ENCODE measurements around the gene ELFN1.
"Not testable (repeated sequence)": the region's sequence is repeated elsewhere in the genome, so short reads cannot be mapped to it uniquely, and the experiment has no call there.

ELFN1 gene

DNA sequence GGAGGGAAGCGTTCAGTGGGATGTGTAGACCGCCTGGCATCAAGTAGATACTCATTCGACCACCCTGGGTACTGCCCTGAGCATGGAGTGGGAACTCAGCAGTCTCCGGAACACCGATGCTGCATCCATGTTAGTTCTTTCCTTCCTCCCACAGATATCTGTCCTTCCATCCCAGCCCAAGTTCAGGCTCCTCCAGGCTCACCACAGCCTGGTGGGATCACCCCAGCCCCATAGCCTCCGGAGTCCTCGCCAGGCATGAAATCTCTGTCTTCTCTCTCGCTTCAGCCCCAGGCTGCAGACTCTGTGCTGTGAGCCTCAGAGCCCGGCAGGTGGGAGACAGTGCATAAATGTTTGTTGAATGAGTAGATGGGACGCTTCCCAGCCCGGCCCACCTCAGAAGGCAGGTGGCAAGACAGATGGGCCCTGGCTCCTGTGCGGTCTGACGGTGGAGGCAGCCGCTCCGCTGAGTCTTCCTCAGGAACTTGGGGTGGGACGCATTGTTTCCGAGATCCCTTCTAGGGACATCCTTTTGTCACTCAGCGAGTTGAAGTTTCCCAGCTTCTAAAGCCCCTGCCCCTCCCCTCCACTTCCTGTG lies 42.9 kb downstream of the ELFN1 start:
- DNase-seq = no peak

DNA sequence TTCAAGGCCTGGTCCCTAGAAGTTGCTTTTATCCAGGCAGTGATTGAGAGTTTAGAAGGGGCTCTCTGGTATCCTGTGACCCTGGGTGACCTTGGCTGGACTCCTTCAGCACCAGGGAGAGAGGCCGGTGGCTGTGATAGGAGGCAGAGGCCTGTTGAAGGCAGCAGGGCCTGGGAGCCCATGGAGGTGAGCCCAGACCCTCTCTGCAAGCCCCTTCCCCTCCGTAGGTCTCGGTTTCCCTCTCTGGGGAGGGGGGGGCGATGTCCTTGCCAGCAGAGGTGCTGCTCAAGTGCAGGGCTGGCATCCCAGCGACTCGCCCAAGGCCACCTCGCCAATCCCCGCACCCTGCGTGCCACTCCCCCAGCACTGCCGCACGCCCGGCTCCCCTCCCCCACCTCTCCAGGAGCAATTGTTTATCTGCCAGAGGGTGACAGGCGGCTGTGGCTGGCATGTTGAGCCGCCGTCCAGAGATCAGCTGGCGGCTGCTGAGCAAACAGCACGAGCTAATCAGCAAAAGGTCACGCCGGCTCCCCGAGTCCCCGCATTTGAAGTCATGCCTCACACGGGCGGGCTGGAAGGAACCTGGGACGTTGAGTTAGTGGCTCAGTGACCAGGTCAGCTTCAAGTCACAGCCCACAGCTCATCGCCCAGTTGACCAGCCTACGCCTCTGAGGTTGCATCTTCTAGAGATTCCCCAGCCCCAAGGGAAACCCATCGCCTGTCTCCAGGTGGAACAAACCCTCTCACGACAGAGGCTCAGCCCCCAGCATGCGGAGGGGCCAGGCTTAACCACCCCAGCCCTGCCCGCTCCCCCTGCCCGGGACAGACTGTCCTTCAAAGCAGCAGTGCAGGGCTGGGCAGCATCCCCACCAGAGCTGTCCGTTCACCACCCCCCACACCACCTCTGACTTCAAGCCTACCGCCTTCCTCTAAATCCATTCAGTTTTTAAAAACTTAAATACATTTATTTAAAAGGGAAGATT lies 43.7 kb downstream of the ELFN1 start:
- no peak for DNase-seq

DNA sequence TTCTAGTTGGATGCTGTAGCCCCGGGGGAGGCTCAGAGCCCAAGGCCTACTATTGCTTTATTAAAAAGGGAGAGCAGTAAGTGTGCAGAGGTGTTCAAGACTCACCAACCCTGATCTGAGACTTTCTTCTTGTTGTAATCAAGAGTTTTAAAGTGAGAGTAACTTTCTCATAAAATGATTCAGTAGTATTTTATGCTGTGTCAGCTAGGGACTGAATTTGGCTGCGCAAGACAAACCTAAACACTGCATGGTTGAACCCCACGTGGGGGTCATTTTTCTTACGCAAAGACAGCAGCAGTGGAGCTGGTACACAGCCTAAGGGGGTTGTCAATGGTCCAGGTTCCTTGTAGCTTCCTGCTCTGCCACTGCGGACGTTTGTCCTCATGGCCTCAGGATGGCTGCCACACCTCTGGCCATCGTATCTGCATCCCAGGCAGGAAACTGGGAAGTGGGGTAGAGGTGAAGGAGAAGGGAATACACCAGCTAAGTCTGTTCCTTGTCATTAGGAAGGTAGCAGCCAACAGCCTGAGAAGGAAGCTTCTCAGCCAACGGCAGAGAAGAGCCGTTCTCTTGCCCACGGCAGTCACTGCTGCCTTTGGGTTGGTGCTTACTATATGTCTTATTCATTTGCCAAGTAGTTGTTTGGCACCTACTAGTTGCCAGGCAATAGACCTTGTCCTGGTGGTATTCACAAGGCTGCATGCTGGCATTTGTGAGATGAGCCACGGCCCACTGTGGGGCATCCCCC lies 44.7 kb downstream of the ELFN1 start:
- DNase-seq = no peak

DNA sequence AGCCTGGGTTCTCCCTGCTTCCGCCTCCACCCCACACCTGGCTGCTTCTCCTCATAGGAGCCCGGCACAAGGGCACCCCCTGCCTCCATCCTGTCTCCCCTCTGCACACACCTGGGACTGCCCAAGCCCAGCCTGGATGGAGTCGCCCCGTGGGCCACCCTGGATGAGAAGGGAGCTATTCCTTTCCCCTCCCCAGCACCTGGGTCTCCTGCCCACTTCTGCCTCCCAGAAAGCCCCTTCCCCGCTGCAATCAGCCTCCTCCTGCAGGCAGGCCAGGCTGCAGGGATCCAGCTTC lies 45.2 kb downstream of the ELFN1 start:
- no peak for DNase-seq

DNA sequence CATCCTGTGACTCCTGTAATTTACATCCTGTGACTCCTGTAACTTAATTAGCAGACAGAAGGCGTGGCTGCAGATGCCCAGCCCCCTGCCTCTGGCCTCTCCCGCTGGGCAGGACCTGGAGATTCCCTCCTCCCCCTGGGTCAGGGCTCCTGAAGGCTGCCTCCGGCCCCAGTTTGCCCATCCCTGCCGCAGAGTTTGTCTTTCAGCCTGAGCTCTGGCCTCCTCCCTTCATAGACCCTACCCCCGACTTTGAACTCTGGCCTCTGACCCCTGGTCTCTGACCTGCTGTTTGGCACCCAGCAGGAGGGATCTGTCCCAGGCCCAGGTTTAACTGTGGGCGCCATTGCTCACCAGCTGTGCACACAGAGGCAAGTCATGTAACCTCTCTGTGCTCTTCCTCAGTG lies 45.6 kb downstream of the ELFN1 start:
- no peak for DNase-seq

DNA sequence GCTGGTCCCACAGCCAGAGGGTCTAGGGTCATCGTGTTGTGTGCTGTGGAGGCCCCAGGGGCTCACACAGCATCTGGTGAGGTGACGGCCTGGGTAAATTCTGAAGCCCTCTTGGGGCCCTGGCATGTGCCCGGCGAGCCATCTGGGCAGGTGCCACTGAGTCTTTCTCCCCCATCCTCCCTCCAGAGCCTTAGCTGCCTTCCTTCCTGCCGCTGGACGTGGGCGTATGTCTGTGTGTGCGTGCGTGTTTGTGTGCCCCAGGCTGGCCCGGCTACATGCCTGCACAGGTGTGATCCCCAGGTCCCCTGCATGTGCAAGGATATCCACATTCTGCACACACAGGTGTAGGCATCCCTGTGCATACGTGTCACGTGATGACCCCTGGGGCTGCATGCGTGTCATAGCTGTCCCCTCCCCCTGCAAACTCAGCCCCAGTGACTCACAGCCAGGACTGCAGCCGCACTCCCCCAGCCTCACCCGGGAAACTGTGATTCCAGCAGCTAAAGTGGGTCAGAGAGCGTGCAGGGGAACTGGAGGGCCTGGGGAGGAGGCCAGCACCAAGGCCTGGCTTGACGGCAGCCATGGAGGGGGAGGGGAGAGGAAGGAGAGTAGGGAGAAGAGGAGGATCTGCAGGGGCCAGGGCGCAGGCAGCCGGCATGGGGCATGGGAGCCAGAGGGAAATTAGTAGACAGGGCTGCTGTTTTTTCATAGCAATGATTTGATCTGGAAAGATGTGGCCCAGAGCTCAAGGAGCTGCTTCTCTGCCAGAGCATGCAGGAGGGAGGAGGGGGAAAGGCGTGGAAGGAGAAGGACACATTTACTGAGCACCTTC lies 46.4 kb downstream of the ELFN1 start:
- no peak for DNase-seq

DNA sequence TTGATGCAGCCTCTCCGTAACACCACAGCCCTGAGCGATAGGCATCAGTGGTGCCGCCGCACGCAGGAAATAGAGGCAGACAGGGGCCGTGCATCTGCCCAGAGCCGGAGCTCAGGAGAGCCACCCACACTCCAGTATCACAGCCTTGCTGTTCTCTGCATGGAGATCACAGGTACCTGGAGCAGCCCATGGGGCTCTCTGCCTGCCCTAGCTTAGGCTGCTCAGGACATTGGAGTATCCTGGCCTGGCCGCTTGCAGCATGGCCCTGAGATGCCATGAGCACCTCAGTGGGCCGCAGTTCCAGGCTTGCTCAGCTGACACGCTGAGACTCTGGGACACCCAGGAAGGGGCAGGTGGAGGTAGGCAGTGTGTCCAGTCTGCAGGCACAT lies 47.0 kb downstream of the ELFN1 start:
- no peak for DNase-seq

DNA sequence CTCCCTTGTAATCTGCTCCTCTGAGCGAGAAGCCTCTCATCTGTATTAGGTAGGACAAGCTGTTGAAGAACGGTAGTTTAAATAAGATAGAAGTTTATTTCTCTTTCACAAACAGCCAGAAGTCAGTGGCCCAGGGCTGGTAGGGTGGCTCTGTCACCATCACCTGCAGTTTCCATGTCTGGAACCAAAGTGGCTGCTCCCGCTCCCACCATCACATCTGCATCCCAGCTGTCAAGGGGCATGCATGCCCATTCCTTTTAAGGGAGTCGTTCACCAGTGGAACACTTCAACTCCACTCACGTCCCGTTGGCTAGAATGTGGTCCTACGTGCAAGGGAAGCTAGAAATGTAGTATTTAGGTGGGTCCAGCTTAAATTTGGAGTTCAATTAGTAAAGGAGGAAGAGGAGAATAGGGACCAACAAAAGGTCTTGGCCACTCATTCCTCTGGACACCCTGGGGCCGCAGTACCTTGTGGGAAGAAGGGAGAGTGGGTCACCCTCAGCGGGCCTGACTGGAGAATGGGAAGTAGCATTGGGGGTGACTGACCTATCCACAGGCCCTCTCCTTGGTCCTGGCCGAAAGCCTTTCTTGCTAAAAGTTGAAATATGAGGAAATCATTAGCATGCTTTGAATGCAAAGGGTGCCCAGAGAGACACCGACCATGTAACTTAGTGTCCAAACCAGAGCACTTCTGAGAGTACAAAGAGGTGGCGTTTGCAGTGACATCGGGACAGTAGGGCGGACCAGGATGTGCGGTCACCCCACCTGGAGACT lies 48.0 kb downstream of the ELFN1 start:
- no peak for DNase-seq

DNA sequence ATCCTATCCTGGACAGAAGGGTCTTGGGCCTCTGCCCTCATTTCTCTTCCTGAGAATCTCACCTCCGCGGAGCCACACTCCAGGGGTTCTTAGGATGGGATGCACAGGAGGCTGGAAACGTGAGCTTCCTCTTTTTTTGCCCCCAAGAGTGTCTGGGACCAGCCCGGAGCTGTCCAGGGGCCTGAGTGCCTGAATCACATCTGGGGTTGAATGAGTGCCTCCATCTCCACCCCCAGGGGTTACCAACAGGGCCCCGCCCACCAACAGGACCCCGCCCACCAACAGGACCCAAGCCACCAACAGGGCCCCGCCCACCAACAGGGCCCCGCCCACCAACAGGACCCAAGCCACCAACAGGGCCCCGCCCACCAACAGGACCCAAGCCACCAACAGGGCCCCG lies 48.8 kb downstream of the ELFN1 start:
- DNase-seq = not testable (repeated sequence)

DNA sequence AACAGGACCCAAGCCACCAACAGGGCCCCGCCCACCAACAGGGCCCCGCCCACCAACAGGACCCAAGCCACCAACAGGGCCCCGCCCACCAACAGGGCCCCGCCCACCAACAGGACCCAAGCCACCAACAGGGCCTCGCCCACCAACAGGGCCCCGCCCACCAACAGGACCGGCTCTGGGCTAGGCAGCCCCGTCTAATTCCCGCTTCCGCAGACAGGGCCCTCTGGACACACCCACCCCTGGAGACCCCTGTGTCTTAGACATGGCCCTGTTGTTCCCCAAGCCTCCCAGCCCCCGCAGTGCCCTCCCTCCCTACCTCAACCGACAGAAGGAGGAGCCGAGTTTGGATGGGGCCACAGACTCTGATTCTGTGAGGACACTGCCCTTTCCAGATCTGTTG lies 49.2 kb downstream of the ELFN1 start:
- not testable (repeated sequence) for DNase-seq

DNA sequence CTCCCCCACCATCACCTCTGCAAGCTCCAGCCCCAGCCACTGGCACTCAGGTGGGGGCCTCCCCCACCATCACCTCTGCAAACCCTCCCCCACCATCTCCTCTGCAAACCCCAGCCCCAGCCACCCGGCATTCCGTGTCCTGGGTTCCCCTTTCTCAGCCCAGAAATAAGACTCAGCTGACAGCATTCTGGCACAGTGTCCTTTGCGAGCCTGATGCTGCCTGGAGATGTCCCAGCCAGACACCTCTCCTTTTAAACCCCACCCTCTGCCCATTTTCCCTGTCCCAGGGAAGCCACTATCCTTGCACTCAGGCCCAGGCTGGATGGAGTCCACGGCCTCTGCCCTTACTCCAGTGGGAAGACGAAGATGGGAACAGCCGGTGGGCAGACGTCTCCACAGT lies 49.8 kb downstream of the ELFN1 start:
- no peak for DNase-seq

DNA sequence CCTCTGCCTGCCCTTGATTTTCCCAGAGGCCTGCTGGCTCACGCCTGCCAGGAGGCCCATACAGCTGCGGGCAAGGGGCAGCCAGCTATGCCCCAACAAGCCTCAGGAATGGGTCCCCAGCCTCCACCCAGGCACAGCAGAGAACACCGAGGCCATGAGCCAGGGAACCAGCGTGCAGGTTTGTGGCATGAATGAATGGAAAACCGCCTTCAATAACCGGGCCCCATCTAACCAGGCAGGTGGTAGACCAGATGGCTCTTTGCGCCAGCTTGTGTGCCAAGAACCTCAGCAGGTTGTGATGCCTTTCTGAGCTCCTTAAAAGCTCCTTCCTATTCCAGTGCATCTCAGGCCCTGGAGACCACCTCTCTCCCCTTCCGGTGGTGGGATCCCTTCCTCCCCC lies 50.2 kb downstream of the ELFN1 start:
- no peak for DNase-seq

DNA sequence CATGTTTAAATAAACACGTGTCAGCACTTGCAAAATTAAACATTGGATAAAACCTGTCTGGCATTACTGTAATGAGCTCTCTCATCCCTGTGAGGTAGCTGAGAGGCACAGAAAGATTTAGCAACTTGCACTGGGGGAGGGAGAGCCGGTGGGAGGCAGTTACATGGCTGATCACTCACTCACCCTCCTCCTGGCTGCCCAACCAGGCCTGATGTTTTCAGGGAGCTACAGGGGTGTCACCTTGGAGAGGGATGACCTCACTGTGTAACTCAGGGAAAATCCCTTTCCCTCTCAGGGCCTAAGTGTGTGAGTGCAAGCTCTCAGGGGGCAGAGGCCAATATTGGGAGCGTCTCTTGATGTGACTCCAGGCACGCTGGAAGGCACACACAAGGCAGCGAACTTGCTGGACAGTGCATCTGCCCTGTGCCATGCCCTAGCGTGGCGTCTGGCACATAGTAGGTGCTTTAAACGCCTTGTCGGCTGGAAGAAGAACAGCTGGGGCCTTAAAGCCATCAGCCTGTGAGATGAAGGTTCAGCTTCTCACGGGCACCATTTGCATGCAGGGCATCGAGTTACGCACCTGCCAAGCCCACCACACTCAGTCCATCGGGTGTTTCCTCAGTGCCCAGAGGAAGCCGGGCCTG lies 51.1 kb downstream of the ELFN1 start:
- DNase-seq = no peak

DNA sequence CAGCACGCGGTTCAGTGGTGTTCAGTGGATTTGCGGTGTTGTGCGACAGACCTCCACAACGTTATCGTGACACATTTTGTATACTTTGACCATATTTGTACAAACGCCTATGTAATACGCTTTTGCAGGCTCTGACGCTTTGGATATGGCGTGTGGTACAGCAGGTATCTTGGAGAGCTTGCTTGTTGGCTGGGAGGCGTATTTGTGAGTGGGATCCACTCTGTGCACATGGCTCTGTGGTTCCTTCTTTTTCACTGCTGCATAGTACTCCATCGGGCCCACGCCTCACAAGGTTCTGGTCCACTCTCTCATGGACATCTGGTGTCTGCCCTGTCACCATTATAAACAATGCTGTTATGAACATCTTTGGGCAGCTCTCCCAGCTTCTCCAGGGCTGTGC lies 53.2 kb downstream of the ELFN1 start:
- DNase-seq = no peak

DNA sequence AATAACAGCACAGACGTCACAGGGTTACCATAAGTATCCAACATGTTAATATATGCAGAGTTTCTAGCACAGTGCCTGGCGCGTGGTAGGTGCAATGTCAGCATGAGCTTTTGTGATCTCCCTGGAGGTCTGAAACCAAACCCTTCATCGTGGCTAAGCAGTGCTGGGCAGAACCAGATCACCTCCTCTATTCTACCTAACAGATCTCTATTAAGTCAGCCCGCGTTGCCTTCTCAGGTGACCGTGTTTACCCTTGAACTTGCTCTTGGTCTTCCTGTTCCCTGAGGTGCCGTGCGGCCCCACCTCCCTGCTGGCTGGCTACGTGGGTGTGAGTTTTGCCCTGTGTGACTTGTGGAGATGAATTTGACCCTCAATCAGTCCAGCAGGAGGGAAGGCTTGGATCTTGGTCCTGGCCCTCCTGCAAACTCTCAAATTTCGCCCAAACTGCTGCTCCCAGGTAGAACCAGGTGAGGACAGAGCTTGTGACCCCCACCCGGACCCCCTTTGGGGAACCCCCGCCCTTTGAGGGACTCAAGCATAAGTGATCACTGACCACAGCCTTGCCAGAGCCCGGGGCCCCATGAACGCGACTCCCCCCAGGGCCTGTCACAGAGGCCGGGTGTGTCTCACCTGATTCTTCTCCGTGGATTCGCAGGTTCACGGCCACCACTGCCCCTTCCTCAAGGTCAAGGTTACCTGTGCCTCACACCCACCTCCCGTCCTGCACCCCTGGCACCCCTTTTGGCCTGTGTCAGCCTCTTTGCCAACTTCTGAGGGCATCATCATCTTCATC lies 54.2 kb downstream of the ELFN1 start:
- DNase-seq = no peak

DNA sequence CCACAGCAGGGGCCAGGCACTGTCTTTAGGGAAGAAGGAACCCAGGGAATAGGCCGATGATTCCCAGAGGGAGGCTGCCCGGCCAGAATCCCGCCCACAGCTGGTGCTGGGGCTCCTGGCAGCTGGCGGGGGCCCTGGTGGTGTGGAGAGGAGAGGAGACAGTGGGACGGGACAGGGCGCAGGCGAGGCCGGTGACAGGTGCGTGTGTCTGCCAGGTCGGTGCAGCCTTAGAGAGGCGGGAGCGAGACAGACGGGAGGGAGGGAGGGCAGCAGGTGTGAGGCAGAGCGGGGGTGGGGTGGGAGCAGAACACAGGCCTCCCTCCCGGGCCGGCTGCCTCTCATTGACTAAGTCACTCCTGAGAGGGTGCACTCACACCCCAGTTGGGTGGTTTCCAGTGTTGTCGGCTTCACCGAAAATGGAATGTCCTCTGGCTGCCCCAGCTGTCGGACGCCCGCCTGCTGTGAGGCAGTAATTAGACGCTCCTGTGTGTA lies 55.2 kb downstream of the ELFN1 start:
- DNase-seq = no peak

DNA sequence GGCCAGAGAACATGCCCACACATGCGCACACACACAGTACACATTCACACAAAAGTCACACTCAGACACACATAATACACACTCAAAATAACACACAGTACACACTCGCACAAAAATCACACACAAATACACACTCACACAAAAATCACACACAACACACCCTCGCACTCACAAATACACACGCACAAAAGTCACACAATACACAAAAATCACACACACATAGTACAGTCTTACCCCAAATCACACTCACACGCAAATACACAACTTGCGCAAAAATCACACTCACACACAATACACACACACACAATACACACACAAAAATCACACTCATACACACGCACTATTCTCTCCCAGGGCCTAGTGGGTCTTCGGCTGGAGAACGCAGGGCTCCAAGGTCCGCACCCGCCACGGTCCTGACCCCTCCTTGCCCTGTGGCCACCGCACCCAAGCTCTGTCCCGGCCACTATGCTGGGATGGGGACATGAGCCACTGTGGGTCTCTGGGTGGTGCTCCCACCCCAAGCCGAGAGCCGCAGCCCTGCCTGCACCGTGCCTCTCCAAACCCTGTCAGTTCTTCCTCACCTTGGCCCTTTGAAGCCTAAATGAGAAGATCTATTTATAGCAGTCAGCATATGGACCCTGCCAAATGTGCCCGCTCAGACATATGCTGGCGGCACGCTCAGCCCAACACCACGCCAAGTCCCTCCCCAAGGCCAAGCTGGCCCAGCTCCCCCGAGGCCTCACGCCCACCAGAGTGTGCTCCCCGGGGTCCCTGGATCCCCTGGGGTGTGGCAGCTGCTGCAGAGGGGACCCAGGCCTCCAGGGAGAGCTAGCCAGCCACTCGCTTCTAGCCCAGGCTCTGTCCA lies 55.9 kb downstream of the ELFN1 start:
- DNase-seq = no peak

DNA sequence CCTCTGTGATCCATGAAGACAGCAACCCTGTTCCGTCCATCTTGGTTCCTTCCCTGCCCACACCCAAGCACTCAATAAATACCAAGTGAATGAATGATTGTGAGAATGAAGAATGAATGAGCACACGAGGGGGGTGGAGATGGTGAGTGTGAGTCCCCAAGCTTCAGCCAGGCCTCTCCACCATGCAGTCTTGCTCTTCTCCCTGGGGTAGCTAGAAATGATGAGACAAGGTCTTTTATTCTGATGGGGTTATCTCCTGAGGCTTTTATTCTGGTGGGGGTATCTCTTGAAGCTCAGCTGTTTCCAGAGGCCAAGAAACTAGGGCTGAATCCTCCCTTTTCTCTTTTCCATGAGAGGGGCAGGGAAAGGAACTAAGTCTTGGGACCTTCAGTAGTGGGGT lies 57.0 kb downstream of the ELFN1 start:
- DNase-seq = no peak

DNA sequence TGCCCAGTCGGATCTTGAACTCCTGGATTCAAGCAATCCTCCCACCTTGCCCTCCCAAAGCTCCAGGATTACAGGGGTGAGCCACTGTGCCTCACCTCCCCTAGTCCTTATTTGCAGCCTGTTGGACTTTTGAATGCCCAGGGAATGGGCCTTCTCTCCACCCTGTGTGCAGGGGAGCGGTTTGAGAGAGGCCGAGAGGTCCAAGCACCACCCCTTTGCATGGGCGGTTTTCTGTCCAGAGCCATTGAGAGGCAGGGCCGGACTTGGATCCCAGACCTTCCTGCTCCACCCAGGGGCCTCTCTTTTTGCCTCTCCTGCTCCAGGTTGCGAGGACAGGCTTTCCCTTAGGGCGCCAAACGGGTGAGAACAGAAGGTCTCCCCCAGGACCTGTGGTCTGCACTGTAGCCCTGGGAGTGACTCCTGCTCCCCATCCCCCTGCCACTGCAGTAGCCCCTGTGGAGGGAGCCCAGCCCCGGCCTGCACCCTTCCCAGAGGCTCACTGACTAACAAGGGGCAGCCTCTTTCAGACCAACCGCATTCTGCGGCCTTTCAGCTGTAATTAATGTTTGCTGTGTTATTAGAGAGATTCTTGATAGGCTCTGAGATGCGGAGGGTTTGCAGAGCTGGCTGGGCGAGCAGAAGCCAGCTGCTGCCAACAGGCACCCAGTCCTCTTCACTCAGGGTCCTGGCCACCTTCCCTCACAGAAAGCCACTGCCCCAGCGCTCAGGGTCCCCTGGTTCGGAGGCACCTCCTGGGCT lies 57.9 kb downstream of the ELFN1 start:
- DNase-seq = no peak

Measured in stimulated activated naive CD4-positive, alpha-beta T cell (primary cell).